ENCODE results near the gene EEFSEC. TPM values are rescaled to one million over a fixed set of nuclear protein-coding genes. Genes with fewer than 3 reads are reported as not detected.

The EEFSEC gene
- total and polyA plus RNA-seq, 2 of the 8 experiments (the other 6 are each of a cell fraction or from before 2014, with no cell fraction given): 13.1 to 19.8 TPM

DNA sequence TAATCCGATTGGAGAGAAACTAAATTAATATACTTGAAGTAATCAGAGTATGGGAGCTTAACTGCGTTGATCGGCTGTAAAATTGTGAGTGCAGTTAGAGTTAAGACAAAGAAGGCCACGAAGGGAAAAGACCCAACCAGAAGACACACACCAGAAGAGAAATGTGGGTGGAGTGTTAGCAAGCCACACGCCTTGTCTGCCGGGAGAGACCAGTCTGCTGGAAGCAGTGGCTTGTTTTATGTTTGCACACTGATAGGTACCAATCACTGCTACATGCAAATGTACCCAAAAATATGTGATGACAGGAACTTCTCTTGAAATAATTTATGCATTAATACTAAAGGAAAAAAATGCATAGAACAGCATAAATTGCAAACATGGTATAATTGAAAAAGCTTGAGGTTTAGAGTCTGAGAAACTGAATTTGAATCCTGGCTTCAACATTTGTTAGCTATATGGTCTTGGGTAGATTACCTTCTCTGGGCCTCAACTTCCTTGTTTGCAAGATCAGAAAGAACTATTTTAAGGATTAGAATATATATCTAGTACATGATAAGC, 23.1 kb downstream of the EEFSEC start:
- Histone ChIP-seq H3K9ac (replicated peaks in 1 of 4; ENCODE audit: extremely low read depth in 1 of 4, low read depth in 3 of 4, low read length in 3 of 4) (no peak overlapping the region), H2BK12ac (ENCODE audit: low read depth, low read length) (no peak overlapping the region), H2BK120ac (replicated peaks; ENCODE audit: low read depth, low read length) (no peak overlapping the region), H4K91ac (replicated peaks; ENCODE audit: insufficient read length, low read length) (no peak overlapping the region), H4K8ac (ENCODE audit: extremely low read depth, insufficient read depth, low read length) (no peak overlapping the region), H3K36me3 (ENCODE audit: control insufficient read depth in 2 of 4, insufficient read depth in 4 of 4, low read length in 3 of 4) (no peaks in the 10 kb centered on the region), H3K27me3 (replicated peaks in 1 of 4; ENCODE audit: control insufficient read depth in 3 of 4, extremely low read depth in 1 of 4, insufficient read depth in 3 of 4, low read length in 3 of 4) (no peaks in the 10 kb centered on the region), H4K20me1 (replicated peaks in 1 of 2; ENCODE audit: control insufficient read depth in 1 of 2, insufficient read depth in 2 of 2, low read length in 2 of 2) (no peaks in the 10 kb centered on the region), H3K18ac (ENCODE audit: extremely low read depth, low read length) (no peak overlapping the region), H3K27ac (ENCODE audit: low read depth, low read length) (no peak overlapping the region), H3K79me2 (ENCODE audit: control insufficient read depth in 1 of 2, insufficient read depth in 2 of 2, low read length in 2 of 2) (no peaks in the 10 kb centered on the region), H3K4me3 (ENCODE audit: extremely low read depth in 1 of 4, insufficient read depth in 2 of 4, low read depth in 3 of 4, low read length in 4 of 4) (no peak overlapping the region), H3K79me1 (ENCODE audit: low read depth, low read length) (0 out of 2 replicates have a peak, but pooled peaks cover 4% of the 10 kb centered on the region), H3K23me2 (ENCODE audit: low read depth, low read length) (no peaks in the 10 kb centered on the region; the same call in 1 of the 2 replicates), H3K4me2 (ENCODE audit: insufficient read depth in 1 of 2, low read depth in 2 of 2, low read length in 2 of 2) (no peak overlapping the region), H4K5ac (ENCODE audit: insufficient read length, low read depth, low read length) (no peak overlapping the region), H3K9me3 (ENCODE audit: insufficient read depth in 2 of 2, low read depth in 1 of 2, low read length in 1 of 2) (no peaks in the 10 kb centered on the region), H2BK20ac (ENCODE audit: low read length) (no peak overlapping the region), H3K23ac (ENCODE audit: insufficient read length) (no peak overlapping the region), H2BK5ac (ENCODE audit: low read depth, low read length) (no peak overlapping the region), H2AFZ (ENCODE audit: low read length) (no peak overlapping the region), H3K56ac (replicated peaks; ENCODE audit: insufficient read length, low read depth, low read length) (no peak overlapping the region), H2AK5ac (ENCODE audit: low read depth, low read length) (no peak overlapping the region), H2BK15ac (ENCODE audit: low read length) (no peak overlapping the region), H3K4ac (replicated peaks; ENCODE audit: insufficient read length, low read depth, low read length) (no peak overlapping the region), H3K14ac (ENCODE audit: insufficient read length) (no peak overlapping the region), H3K4me1 (replicated peaks in 1 of 4; ENCODE audit: control insufficient read depth in 3 of 4, insufficient read depth in 4 of 4, low read length in 3 of 4) (peaks cover 4 to 22% (median 7%) of the 10 kb centered on the region in 4 experiments; a peak in 6 of 7 replicates)
- ChIA-PET POLR2A (ENCODE audit: partially characterized antibody) (interaction anchor here (0.5 to 1.9 kb wide), 3 partner anchors 10 to 168 kb away, joined by 3 to 6 read pairs (median 3); no protein-coding TSS in a partner anchor), CTCF (ENCODE audit: partially characterized antibody) (interaction anchor here (0.8 to 2.5 kb wide), 7 partner anchors 11 to 254 kb away, joined by 3 to 11 read pairs (median 6); no protein-coding TSS in a partner anchor)
- 90% methylated on average over 6 of the region's 6 CpGs; no CpG with 5 or more reads in 1 of the 2 experiments for WGBS, 2 experiments (ENCODE audit: extremely low coverage in 1 of 2, insufficient coverage in 1 of 2, insufficient read length in 1 of 2, insufficient replicate concordance in 2 of 2, low coverage in 1 of 2, low lambda C conversion rate in 2 of 2, missing lambda C conversion rate in 1 of 2)
- no peak for DNase-seq (ENCODE audit: low read depth in 1 of 2, low spot score in 2 of 2)
- FAIRE-seq: no peak
- TF ChIP-seq NRF1 (IDR thresholded peaks at IDR 0.05; ENCODE audit: low read depth, low read length): no peak
- TF ChIP-seq CHD1 (IDR thresholded peaks at IDR 0.05; ENCODE audit: low read depth, low read length): no peak
- no peak for TF ChIP-seq CEBPB (IDR thresholded peaks at IDR 0.05; ENCODE audit: low read depth, low read length)
- TF ChIP-seq, protein P1, sequence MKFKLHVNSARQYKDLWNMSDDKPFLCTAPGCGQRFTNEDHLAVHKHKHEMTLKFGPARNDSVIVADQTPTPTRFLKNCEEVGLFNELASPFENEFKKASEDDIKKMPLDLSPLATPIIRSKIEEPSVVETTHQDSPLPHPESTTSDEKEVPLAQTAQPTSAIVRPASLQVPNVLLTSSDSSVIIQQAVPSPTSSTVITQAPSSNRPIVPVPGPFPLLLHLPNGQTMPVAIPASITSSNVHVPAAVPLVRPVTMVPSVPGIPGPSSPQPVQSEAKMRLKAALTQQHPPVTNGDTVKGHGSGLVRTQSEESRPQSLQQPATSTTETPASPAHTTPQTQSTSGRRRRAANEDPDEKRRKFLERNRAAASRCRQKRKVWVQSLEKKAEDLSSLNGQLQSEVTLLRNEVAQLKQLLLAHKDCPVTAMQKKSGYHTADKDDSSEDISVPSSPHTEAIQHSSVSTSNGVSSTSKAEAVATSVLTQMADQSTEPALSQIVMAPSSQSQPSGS (IDR thresholded peaks at IDR 0.05; ENCODE audit: low read length): no peak
- TF ChIP-seq YY1 (IDR thresholded peaks at IDR 0.05; ENCODE audit: low read depth, low read length): no peak
- TF ChIP-seq EZH2 (IDR thresholded peaks at IDR 0.05; ENCODE audit: low read depth, low read length, severe bottlenecking): no peak
- TF ChIP-seq EP300 (IDR thresholded peaks at IDR 0.05; ENCODE audit: borderline replicate concordance in 1 of 2, low read depth in 2 of 2, low read length in 2 of 2): no peak
- TF ChIP-seq SP4 (IDR thresholded peaks at IDR 0.05; ENCODE audit: low read length): no peak
- TF ChIP-seq SP1 (IDR thresholded peaks at IDR 0.05; ENCODE audit: low read depth, low read length): no peak
- TF ChIP-seq TBP (IDR thresholded peaks at IDR 0.05; ENCODE audit: low read depth, low read length): no peak
- TF ChIP-seq CBX8 (IDR thresholded peaks at IDR 0.05; ENCODE audit: borderline replicate concordance, low read depth, low read length): no peak
- TF ChIP-seq RNF2 (IDR thresholded peaks at IDR 0.05; ENCODE audit: borderline replicate concordance, low read depth, low read length, missing control alignments, poor library complexity, severe bottlenecking): no peak
